AG10803 (cell line): ENCODE measurements around the gene GDI2.
"Not testable (repeated sequence)": the region's sequence is repeated elsewhere in the genome, so short reads cannot be mapped to it uniquely, and the experiment has no call there.

ENCODE experiments used
- DNase-seq: peaks from one replicate; pipeline ENCODE4 v3.0.0; 2010; ENCODE audit warnings: low read depth
- H3K4me3 ChIP-seq: 2 replicates; pipeline ENCODE4 v1.5.1; 2011; ENCODE audit warnings: mild to moderate bottlenecking, low read length, control low read depth
- CTCF ChIP-seq: conservative IDR thresholded peaks from 2 replicates; pipeline ENCODE4 v1.5.1; 2011; ENCODE audit warnings: mild to moderate bottlenecking, low read length, control low read depth, inconsistent platforms

The GDI2 gene

GRCh38 chr10:5832946-5833345, 19.7 kb upstream of the GDI2 start:
- no peak overlapping the region for H3K4me3 ChIP-seq
- DNase-seq = no peak
- TF ChIP-seq CTCF = no peak

- no peak overlapping the region for H3K4me3 ChIP-seq
- no peak for DNase-seq
- TF ChIP-seq CTCF = no peak
Observed at GRCh38 chr10:5831446-5831782, 18.2 kb upstream of the GDI2 start.

GRCh38 chr10:5830629-5831445, 17.6 kb upstream of the GDI2 start:
- no peak for TF ChIP-seq CTCF
- H3K4me3 ChIP-seq = no peak overlapping the region
- no peak for DNase-seq

GRCh38 chr10:5829267-5829666, 16.0 kb upstream of the GDI2 start:
- no peak for TF ChIP-seq CTCF
- no peak for DNase-seq
- no peak overlapping the region for H3K4me3 ChIP-seq

- no peak for DNase-seq
- TF ChIP-seq CTCF = no peak
- H3K4me3 ChIP-seq = no peak overlapping the region
Observed at GRCh38 chr10:5828725-5829124, 15.5 kb upstream of the GDI2 start.

GRCh38 chr10:5827841-5828240, 14.6 kb upstream of the GDI2 start:
- TF ChIP-seq CTCF = no peak

GRCh38 chr10:5826511-5826910, 13.3 kb upstream of the GDI2 start:
- H3K4me3 ChIP-seq, DNase-seq: not testable (repeated sequence)

More at GRCh38 chr10:5827841-5828240, 14.6 kb upstream of the GDI2 start:
- no peak for DNase-seq
- H3K4me3 ChIP-seq = no peak overlapping the region
